ENCODE measurements around the gene C17orf100. TPM values are rescaled to one million over a fixed set of nuclear protein-coding genes. Genes with fewer than 3 reads are reported as not detected.

The C17orf100 gene
- total and polyA plus RNA-seq, 10 donors, result 1.1 to 4.7 (median 2.5) TPM

DNA sequence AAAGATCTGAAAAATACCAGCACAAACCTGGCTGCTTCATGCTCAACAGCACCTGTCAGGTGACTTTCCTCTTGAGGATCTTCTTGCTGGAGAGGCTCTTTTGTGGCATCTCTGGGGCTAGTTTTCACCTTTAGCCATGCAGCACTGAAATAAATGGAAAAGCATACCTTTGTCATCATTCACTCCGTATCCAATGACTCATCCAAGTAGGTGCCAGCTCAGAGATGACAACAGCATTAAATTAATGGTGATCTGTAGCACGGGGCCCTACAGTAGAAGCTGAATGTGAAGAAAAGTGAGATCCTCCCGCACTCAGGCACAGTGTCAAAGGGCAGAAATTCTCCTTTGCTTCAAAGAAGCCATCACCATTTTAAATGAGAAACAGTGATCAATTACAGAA lies 43.2 kb upstream of the C17orf100 start:
- no peak for DNase-seq
- Histone ChIP-seq H3K4me3 (no peak overlapping the region), H3K4me1 (peaks cover 0 to 13% (median 8%) of the 10 kb centered on the region in 6 donors), H3K9me3 (no peaks in the 10 kb centered on the region), H3K27me3 (replicated peaks in 1 of 7) (no peaks in the 10 kb centered on the region), H3K36me3 (peaks cover 0 to 94% (median 53%) of the 10 kb centered on the region in 6 donors), H3K27ac (no peak overlapping the region)
- intact Hi-C loops (cut with DNase I; ENCODE audit: low total_unique reads), result no loop called here
- TF ChIP-seq POLR2A (IDR thresholded peaks at IDR 0.05), result no peak
- no peak for TF ChIP-seq POLR2AphosphoS5 (IDR thresholded peaks at IDR 0.05)
- TF ChIP-seq, protein P1, sequence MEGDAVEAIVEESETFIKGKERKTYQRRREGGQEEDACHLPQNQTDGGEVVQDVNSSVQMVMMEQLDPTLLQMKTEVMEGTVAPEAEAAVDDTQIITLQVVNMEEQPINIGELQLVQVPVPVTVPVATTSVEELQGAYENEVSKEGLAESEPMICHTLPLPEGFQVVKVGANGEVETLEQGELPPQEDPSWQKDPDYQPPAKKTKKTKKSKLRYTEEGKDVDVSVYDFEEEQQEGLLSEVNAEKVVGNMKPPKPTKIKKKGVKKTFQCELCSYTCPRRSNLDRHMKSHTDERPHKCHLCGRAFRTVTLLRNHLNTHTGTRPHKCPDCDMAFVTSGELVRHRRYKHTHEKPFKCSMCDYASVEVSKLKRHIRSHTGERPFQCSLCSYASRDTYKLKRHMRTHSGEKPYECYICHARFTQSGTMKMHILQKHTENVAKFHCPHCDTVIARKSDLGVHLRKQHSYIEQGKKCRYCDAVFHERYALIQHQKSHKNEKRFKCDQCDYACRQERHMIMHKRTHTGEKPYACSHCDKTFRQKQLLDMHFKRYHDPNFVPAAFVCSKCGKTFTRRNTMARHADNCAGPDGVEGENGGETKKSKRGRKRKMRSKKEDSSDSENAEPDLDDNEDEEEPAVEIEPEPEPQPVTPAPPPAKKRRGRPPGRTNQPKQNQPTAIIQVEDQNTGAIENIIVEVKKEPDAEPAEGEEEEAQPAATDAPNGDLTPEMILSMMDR (IDR thresholded peaks at IDR 0.05 in 8 of 11, conservative IDR thresholded peaks at IDR 0.05 in 3 of 11), result no peak
- 90 to 99% (median 93%) methylated on average over 3 of the region's 3 CpGs for WGBS, 5 donors

DNA sequence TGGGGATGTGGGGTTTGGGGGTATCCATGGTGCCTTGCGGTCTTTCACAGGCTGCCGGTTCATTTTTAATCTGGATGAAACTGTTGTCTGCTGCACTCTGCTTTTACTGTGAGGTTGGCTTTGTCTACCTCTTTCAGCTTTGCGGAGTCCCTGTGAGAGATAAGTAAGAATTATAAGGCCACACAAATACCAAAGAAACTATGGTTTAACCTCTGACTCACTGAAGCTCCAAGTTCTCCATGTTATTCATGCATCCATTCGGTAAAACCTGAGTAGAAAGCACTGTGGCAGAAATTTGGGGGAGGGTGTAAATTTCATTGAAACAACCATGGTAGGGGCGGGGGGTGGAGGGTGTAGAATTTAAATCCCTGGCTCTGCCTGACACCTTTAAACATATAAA lies 41.6 kb upstream of the C17orf100 start:
- intact Hi-C loops (cut with DNase I; ENCODE audit: low total_unique reads), result no loop called here
- 96 to 100% (median 97%) methylated on average over 5 of the region's 5 CpGs for WGBS, 5 donors
- no peak for TF ChIP-seq POLR2AphosphoS5 (IDR thresholded peaks at IDR 0.05)
- TF ChIP-seq POLR2A (IDR thresholded peaks at IDR 0.05), result no peak
- TF ChIP-seq, protein P1 (IDR thresholded peaks at IDR 0.05 in 8 of 11, conservative IDR thresholded peaks at IDR 0.05 in 3 of 11), result no peak
- Histone ChIP-seq H3K27me3 (replicated peaks in 1 of 7) (no peaks in the 10 kb centered on the region), H3K9me3 (no peaks in the 10 kb centered on the region), H3K36me3 (peaks cover 0 to 89% (median 51%) of the 10 kb centered on the region in 6 donors), H3K4me1 (peaks cover 0 to 7% (median 1%) of the 10 kb centered on the region in 6 donors), H3K27ac (no peak overlapping the region), H3K4me3 (no peak overlapping the region)
- no peak for DNase-seq

- Histone ChIP-seq H3K27ac (peak overlapping the region in 5 of 8 donors; percentile 45 to 76 (median 50)), H3K27me3 (replicated peaks in 1 of 7) (no peaks in the 10 kb centered on the region), H3K4me3 (peak overlapping the region in 1 of 8 donors; percentile 14), H3K9me3 (no peaks in the 10 kb centered on the region), H3K36me3 (peaks cover 0 to 87% (median 40%) of the 10 kb centered on the region in 6 donors), H3K4me1 (peaks cover 0 to 7% (median 1%) of the 10 kb centered on the region in 6 donors)
- DNase-seq, result no peak
- 88 to 93% (median 91%) methylated on average over 4 of the region's 4 CpGs for WGBS, 5 donors
- no peak for TF ChIP-seq POLR2A (IDR thresholded peaks at IDR 0.05)
- no peak for TF ChIP-seq POLR2AphosphoS5 (IDR thresholded peaks at IDR 0.05)
- TF ChIP-seq, protein P1 (IDR thresholded peaks at IDR 0.05 in 8 of 11, conservative IDR thresholded peaks at IDR 0.05 in 3 of 11), result no peak
- intact Hi-C loops (cut with DNase I; ENCODE audit: low total_unique reads), result no loop called here
Observed at GRCh38 chr17:6611231-6611630, 40.3 kb upstream of the C17orf100 start.

- intact Hi-C loops (cut with DNase I; ENCODE audit: low total_unique reads), result no loop called here
- H3K4me3 ChIP-seq, result no peak overlapping the region
- H3K4me1 ChIP-seq, result no peaks in the 10 kb centered on the region
- no peak overlapping the region for H3K27ac ChIP-seq
- H3K27me3 ChIP-seq (replicated peaks in 1 of 7), result no peaks in the 10 kb centered on the region
- no peak for DNase-seq
- no peaks in the 10 kb centered on the region for H3K9me3 ChIP-seq
- WGBS, 5 donors, result 93 to 98% (median 97%) methylated on average over 3 of the region's 3 CpGs
- TF ChIP-seq POLR2A (IDR thresholded peaks at IDR 0.05) (no peak), POLR2AphosphoS5 (IDR thresholded peaks at IDR 0.05) (no peak)
- TF ChIP-seq, protein P1 (IDR thresholded peaks at IDR 0.05 in 8 of 11, conservative IDR thresholded peaks at IDR 0.05 in 3 of 11), result no peak
- H3K36me3 ChIP-seq, result peaks cover 0 to 100% (median 49%) of the 10 kb centered on the region in 6 donors
Observed at GRCh38 chr17:6623941-6624340, 27.6 kb upstream of the C17orf100 start.

All from spleen (tissue), 11 donors.